DMS79 (cell line): ENCODE data around the gene MINAR1.
"Not testable (repeated sequence)": the region's sequence is repeated elsewhere in the genome, so short reads cannot be mapped to it uniquely, and the experiment has no call there.

Experiments
- DNase-seq: peaks from one replicate; lab custom pipeline; 2025; lab: John Stamatoyannopoulos, UW

MINAR1 gene, protein sequence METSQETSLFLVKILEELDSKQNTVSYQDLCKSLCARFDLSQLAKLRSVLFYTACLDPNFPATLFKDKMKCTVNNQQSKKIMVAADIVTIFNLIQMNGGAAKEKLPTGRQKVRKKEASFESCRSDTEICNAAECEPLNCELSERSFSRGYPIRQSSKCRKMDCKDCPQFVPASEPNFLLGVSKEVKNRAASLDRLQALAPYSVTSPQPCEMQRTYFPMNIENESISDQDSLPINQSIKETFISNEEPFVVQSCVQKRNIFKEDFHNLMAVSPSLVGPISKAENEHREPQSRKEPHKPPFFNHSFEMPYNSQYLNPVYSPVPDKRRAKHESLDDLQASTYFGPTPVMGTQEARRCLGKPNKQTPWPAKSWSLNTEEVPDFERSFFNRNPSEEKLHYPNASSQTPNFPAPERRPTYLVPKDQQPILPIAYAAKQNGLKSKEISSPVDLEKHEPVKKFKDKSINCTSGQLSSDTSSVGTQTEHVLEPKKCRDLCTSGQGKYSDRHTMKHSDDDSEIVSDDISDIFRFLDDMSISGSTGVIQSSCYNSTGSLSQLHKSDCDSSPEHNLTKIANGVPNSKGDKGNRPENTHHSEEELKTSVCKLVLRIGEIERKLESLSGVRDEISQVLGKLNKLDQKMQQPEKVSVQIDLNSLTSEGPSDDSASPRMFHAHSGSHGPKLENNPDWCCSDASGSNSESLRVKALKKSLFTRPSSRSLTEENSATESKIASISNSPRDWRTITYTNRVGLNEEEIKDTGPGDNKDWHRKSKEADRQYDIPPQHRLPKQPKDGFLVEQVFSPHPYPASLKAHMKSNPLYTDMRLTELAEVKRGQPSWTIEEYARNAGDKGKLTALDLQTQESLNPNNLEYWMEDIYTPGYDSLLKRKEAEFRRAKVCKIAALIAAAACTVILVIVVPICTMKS

DNA sequence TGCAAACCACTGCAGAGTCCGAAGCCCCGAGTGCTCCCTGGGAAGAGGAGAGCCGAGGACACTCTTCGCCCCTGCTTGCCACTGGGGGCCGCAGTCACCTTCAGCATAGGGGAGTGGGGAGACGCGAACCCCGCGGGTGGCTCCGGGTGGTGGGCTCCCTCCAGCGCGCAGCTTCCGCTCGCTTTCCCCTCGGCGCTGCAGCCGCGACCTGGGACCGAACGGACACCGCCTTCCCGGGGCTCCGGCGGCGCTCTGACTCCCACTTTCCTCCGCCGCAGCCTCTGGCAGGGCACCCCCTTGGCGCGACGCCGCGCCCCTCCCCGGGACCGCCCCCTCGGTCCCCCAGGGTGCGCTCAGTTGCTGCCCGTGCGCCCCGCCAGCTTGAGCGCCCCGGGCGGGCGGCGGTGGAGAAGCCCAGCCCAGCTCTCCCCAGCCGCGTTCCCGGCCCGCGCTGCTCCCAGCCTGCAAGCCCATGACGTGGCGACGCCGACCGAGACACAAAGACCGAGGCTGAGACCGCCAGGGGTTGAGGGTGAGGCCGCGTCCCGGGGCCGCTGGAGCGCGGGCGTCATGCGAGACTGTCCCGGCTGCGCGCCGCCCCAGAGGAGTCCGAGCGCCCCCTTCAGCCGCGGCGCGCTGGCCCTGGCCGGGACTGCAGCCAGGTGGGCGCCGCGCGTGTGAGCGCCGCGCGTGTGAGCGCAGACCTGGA lies at the start of gene MINAR1:
MINAR1 (plus strand) TSS at position 701 of the 709 bp plus-strand sequence. CDS start 23,812 bp downstream, outside the sequence.
- no peak for DNase-seq

DNA sequence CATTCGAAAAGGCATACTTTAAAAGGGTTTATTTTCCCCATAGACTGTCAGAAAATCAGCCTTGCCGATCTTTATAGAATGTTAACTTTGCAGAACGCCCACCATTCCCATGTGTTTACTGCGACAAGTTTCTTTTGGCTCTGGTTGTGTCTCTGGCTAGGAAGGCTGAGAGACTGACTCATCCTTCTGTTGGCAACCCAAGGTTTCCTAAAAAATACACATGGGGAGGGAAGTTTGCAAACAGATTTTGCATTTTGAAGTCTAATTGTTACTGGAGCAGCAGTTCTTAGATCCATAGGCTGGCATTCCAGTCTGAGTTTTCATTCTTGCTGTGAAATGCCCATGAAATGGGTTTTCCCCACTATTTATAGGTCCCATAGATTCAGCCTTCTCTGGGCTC lies 37.9 kb upstream of the MINAR1 start:
- DNase-seq, result no peak

DNA sequence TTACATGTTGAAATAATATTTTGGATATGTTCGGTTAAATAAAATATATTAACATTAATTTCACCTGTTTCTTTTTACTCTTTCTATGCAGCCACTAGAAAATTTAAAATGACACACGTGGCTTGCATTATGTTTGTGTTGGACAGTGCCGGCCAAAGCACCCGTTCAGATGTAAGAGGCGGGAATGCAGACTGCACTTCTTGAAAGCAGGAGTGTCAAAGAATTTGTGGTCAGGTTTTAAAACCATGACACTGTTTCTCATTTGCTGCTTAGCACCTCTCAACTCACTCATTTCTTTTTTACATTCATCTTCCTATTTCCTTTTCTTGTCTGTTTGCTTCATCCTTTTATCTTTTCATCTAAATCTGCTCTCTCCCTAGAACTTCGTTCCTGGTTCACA lies 35.3 kb upstream of the MINAR1 start:
- DNase-seq, result no peak

DNA sequence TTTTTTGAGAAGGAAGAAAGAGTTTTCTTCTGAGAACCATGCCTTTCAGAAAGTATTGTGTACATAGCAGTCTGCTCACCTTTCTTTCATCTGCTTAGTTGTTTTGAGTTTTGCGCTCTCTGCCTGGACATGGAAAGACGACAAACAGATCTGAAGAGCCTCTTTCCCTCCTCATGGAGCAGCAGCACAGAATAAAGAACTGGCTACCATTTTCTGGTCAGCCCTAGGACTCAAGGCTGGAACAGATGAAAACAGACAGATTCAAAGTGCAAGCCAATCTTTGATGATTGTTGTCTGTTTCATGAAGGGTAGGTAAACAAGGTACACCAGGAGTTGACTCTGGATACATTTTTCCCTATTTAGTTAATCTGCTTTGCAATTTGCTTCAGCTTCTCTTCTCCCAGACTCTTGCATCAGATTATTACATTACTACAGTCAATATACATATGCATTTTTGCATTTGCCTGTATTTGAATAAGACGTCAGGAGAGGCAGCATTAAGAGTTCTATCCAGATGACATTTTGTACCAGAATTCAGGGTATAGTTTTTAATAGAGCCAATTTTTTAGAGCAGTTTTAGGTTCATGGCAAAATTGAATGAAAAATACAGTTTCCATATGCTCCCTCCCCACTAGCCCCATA lies 34.7 kb upstream of the MINAR1 start:
- DNase-seq, result no peak

DNA sequence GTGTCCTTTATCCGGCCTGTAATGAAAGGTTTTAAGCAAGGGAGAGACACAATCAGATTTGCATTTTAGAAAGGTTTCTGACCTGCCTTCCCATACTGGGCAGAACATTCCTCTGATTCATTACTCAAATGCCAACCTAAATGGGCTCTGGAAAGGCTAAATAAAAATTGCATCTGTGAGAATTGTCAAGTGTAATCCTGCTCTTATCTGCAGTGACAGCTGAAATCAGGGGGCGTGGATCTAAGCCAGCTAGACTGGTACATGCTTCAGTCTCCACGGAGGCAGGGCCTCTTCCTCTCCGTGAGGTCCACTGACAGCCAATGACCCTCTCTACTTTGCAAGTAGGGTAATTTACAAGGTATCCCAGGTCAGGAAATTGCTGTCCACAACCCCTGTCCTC lies 32.5 kb upstream of the MINAR1 start:
- DNase-seq, result no peak

DNA sequence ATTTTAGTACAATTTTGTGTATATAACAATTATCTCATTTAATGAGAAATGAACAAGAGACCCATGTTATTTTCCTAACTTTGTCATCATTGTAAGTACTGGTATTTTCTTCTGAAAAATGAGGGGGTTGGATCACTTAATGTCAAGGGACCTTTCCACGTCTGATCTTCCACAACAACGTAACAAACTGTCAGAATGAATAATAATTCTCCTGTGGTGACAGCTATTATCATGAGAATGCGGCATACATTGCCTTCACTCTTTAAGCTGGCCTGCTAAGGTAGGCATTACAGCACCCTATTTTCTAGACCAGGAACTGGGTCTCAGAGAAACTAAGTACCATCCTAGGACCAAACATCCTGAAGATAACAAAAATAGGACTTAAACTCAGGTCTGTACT lies 31.5 kb upstream of the MINAR1 start:
- no peak for DNase-seq

DNA sequence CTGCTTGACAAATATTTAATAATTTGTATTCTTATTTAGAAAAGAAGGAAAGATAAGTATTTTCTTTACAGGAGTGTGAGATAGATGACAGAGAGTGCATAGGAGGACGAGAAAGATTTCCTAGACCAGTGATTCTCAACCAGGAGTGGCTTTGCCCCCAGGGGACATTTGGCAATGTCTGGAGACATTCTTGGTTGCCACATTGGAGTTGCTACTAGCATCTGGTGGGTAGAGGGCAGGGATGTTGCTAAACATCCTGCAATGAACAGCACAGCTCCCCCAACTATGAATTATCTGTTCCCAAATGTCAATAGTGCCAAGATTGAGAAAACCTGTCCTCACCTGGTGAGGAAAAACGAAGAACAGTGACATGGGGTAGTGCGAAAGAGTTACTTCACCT lies 30.8 kb upstream of the MINAR1 start:
- DNase-seq, result no peak

DNA sequence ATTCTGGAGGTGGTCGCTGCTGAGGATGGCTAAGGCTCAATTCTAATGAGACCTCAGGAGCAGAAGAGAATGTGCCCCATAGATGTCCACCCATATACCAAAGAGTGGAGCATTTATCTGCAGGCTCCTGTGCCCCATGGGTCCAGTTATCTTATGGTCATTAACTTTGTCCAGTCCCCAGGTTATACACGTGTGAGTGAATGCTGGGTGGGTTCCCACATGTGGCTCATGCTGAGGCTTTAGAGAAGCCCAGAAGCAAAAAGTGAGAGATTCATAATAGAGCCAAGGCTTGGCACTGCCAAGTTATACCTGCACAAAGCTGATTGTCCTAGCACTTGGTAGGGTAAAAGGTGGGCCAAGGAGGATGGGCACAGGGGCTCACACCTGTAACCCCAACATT lies 30.0 kb upstream of the MINAR1 start:
- no peak for DNase-seq

DNA sequence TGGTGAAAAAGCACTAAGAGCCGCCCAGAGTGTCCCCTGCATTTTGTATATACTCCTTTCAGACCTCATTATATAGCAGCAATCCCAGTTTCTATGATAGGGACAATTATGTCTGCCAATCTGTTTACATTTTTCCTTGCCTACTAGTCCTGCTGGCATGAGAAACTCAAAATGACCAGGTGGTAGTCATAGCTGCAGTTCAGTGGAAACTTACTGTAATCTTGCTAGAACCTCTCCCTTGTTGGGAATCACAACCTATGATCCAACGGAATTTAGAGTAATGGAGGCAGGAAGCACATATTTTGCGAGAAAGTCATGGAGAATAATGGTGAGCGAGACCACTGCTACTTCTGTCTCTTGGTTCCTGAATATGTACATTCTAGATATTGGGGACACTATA lies 28.6 kb upstream of the MINAR1 start:
- no peak for DNase-seq

DNA sequence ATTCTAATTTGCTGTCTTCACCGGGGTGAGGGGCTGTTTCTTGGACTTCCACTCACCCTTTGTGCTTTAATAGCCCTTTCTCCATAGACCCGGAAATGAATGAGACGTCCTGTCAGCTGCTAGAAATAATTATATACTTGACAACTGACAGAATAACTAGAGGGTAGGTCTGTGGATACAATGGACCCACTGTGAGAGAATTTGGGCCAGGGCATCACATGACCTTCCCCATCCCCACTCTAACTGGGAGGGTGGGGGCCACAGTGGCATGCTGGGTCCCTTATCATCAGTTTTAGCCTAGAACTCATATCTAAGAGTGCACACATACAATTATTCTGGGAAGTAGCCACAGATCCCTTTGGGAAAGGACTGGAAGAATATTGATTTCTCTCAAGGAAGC lies 25.9 kb upstream of the MINAR1 start:
- DNase-seq, result no peak

DNA sequence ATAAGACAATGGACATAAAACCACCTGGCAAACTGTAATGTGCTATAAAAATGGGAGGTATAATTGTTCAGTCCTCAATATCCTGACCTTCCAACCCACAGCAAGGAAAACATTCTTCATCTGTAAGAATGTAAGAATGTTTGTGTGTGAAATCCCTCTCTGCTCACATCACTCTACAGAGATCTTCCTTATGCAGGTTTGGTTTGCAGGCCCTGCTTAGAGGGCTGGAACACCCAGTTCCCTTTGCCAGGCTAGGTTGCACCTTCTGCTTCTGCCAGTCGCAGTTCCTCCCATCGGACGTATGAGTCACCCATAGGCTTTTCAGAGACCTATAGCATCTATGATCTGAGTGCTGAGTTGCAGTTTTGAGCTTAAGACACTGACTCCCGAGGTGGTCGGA lies 24.1 kb upstream of the MINAR1 start:
- no peak for DNase-seq

DNA sequence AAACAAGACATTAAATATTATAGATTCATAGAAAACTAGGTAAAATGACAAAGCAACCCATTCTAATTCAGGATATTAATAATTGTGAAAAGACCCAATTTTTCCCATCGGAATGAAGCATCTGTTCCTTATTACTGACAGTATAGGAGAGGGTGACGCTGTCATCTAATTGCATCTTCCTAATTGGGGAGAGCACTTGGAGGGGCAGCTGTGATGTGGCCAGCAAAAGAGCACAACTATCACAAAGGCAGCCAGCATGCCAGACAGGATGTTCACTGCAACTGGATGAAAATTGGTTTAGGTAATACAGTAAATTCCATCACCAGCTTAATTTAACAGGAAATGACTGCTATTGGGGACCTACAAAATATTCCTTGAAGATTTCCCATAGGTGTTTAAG lies 21.9 kb upstream of the MINAR1 start:
- DNase-seq, result no peak

DNA sequence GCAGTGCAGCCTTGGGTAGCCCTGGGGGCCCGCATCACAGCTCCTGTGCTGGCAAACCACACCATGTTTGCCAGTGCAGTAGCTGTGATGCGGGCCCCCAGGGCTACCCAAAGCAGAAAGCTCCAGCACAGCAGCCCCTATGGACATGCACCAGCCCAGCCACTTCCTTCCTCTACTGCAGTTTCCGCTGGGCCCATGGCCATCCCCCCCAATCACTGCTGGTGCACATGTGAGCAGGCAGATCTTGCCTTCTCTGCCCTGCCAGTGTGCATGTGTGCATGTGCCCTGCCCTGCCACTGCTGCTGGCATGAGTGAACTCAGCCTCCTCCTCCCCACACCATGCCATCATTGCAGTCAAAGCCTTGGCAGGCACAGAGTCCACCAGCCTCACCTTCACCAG lies 20.1 kb upstream of the MINAR1 start:
- DNase-seq, result no peak

DNA sequence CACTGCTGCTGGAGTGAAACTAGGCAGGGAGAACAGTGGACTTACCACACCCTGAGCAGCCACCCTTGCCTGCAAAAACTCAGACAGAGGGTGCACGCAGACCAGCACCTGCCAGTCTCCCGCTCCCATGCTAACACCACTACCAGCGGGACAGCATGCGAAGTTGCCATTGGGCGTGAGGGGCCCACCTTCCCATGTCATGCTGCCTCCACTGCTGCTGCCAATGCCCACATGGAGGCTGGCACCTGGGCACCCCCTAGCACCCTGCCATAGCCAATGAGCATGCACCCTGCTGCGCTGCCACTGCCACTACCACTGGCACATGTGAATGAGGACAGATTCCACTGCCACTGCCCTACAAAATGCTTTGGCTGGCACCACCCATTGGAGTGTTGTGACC lies 19.7 kb upstream of the MINAR1 start:
- no peak for DNase-seq

DNA sequence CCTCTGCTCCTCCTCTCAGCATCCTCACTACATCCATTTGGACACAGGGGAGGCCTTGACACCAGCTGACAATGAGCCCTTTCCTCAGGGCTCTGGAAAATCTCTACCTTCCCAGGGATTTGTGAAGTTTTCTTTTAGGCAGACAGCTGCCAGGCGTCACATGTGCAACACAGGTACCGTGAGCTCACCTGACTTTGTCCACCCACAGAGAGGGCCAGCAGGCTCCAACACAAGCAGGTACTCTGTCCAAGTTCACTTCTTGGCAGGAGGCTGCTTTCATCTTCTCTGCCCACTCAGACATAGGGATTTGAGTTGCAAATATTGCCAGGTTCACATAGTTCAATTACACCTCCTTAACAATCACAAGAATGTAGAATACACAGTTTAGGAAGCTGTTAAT lies 15.3 kb upstream of the MINAR1 start:
- DNase-seq, result no peak

DNA sequence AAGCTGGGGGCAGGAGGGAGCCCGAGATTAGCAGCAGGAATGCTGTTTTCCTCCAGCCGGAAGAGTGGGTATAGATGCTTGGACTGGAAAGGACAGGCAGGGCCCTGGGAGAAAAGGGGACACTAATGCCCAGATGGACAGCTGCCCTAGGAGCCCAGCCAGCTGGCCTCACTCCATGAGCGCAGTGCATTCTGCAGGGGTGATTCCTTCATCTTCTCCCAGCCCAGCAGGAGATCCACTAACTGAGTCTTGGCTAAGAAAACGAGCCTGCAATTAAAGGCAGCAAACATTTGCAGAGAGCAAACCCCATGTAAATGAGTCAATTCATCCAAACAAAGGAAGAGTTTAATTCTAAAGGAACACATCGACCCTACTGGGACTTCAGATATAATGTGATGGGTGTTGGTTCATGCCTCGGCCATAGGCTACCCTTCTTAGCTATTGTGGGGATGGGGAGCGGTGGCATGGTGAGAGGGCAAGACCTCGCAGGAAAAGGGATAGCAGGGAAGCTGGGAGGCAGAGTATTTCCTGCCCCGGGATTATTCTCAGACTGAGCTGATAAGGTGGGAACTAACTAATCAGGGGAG lies 13.3 kb upstream of the MINAR1 start:
- DNase-seq, result no peak

DNA sequence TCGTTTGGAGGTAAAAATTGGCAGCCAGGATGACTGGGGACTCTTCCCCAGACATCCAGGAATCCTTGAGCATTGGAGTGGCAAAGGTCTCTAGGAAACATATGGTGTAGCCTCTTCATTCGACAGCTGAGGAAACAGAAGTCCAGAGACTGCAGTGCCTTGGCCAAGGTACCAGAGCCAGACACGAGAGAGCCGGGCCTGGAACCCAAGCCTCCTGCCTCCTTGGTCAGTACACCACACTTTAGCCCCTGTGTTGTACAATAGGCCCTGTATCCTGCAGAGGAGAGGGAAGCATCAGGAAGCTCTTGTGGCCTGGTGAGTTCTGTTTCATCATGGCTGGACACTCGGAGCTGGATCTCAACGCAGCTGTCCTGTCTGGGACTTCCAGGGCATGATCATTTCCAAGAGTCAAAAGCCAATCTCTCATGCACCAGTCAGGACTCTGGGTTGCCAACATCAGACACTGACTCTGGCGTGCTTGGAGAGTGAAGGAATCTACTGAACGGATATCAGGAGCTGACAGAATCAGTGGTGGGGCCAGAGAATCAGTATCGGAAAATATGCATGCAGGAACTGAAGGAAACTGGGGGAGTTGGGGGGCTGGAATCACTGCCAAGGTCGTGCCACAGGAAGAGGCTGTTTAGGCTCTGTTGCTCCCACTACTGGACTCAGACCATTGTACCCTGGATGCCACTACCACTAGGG lies 6.4 kb upstream of the MINAR1 start:
- no peak for DNase-seq

DNA sequence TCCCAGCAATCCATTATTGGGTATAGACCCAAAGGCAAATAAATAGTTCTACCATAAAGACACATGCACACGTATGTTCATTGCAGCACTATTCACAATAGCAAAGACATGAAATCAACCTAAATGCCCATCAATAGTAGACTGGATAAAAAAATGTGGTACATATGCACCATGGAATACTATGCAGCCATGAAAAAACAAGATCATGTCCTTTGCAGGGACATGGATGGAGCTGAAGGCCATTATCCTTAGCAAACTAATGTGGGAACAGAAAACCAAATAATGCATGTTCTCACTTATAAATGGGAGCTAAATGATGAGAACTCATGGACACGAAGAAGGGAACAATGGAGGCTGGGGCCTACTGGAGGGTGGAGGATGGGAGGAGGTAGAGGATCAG lies 5.2 kb upstream of the MINAR1 start:
- DNase-seq, result not testable (repeated sequence)

DNA sequence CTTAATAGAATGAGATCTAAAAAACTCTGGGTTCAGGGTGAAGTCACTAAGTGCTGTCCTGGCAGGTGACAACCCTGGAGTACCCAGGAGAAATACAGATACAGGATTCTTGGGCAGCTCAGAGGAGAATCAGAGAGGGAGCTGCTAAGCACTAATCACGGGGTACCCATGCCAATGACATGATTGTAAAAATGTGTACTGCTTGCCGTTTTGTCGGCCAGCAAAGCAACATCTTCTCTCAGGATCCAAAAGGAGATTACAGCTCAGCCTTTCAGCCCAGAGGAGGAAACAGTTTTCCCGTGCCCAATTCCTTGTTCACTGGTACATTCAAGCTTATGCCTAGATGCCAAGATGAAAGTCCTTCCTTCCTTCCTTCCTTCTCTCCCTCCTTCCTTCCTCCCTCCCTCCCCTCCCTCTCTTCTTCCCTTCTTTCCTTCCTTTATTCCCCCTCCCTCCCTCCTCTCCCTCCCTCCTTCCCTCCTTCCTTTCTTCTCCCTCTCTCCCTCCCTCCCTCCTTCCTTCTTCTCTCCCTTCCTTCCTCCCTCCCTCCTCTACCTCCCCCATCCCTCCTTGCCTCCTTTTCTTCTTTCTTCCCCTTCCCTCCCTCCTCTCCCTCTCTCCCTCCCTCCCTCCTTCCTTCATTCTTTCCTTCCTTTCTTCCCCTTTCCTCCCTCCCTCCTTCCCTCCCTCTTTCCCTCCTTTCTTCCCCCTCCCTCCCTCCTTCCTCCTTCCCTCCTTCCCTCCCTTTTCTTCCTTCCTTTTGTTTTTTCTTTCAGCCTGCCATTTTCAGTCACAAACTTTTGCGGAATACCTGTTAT lies 4.1 kb upstream of the MINAR1 start:
- no peak for DNase-seq
